HepG2 (cell line): ENCODE results near the gene NT5C. TPM values are rescaled to one million over a fixed set of nuclear protein-coding genes. Genes with fewer than 3 reads are reported as not detected.

Experiments
- ARID4A ChIP-seq: sonication (generic); formaldehyde crosslinking; IDR thresholded peaks from 2 replicates; pipeline ENCODE4 v1.5.0; 2020; ENCODE audit warnings: mild to moderate bottlenecking, missing genetic modification reagents, borderline replicate concordance
- ATF7-NPFF ChIP-seq: sonication (generic); formaldehyde crosslinking; IDR thresholded peaks from 2 replicates; pipeline ENCODE4 v1.8.1; 2023; ENCODE audit warnings: mild to moderate bottlenecking, low read depth, missing genetic modification reagents, moderate library complexity
- FOXO1 ChIP-seq: sonication (generic); formaldehyde crosslinking; IDR thresholded peaks from 2 replicates; pipeline ENCODE4 v1.4.0; 2020; ENCODE audit warnings: missing genetic modification reagents
- KMT2B ChIP-seq: IDR thresholded peaks from 2 replicates; pipeline ENCODE4 v1.6.1; 2016; ENCODE audit warnings: missing genetic modification reagents, missing compliant biosample characterization
- MZF1 ChIP-seq: sonication (generic); formaldehyde crosslinking; IDR thresholded peaks from 2 replicates; pipeline ENCODE4 v1.8.1; 2023; ENCODE audit warnings: mild to moderate bottlenecking, missing genetic modification reagents, borderline replicate concordance
- STAG1 ChIP-seq: sonication (generic); formaldehyde crosslinking; IDR thresholded peaks from 2 replicates; pipeline ENCODE4 v1.4.0; 2020; ENCODE audit warnings: missing genetic modification reagents
- TMF1 ChIP-seq: sonication (generic); formaldehyde crosslinking; IDR thresholded peaks from 2 replicates; pipeline ENCODE4 v1.8.1; 2022; ENCODE audit warnings: low read depth, missing genetic modification reagents
- ZBTB26 ChIP-seq: IDR thresholded peaks from 2 replicates; pipeline ENCODE4 v1.6.1; 2016; ENCODE audit warnings: missing compliant biosample characterization, missing genetic modification reagents, borderline replicate concordance
- ZNF138 ChIP-seq: sonication (generic); formaldehyde crosslinking; IDR thresholded peaks from 2 replicates; pipeline ENCODE4 v1.5.0; 2020; ENCODE audit warnings: mild to moderate bottlenecking, low read depth, missing genetic modification reagents
- ZNF33A ChIP-seq: sonication (generic); formaldehyde crosslinking; IDR thresholded peaks from 2 replicates; pipeline ENCODE4 v1.5.1; 2020; ENCODE audit warnings: missing genetic modification reagents, mild to moderate bottlenecking, moderate library complexity, borderline replicate concordance
- ZNF784 ChIP-seq: sonication (generic); formaldehyde crosslinking; IDR thresholded peaks from 2 replicates; pipeline ENCODE4 v1.5.1; 2020; ENCODE audit warnings: missing genetic modification reagents, mild to moderate bottlenecking, borderline replicate concordance
- ZNF788 ChIP-seq: sonication (generic); formaldehyde crosslinking; IDR thresholded peaks from 2 replicates; pipeline ENCODE4 v1.5.0; 2020; ENCODE audit warnings: mild to moderate bottlenecking, missing genetic modification reagents, borderline replicate concordance
- polyA plus RNA-seq, 8 experiments: library from polyadenylated mRNA; depleted of rRNA in 3 of 8; stranded (reverse) in 7 of 8; unstranded in 1 of 8; fragments of >200 nt; fragmentation: Illumina TruSeq in 4 of 8; extraction: Trizol in 4 of 8; gene quantifications; 2 replicates each; pipeline versions ENCODE4 v1.2.1 to v1.2.3, GENCODE V29; 2011 to 2016; ENCODE audit warnings: low read depth in 4 of 8, missing spikeins in 1 of 8, mixed read lengths in 1 of 8; ENCODE audit not compliant: insufficient read depth in 1 of 8
- total RNA-seq, 5 experiments: library from RNA; depleted of rRNA; stranded (reverse); fragments of >200 nt; fragmentation: Illumina TruSeq; extraction: Trizol; gene quantifications; 2 replicates each; pipeline ENCODE4 v1.2.3, GENCODE V29; 2016; ENCODE audit warnings: low read depth in 1 of 5
- TF ChIP-seq, protein P1 (sequence below): sonication (generic); formaldehyde crosslinking; conservative IDR thresholded peaks from 2 replicates; pipeline ENCODE4 v1.4.0; 2020; ENCODE audit warnings: mild to moderate bottlenecking, missing genetic modification reagents, moderate library complexity
- TF ChIP-seq, protein P2 (sequence below): fragments of 450-650 bp; IDR thresholded peaks from 2 replicates; pipeline ENCODE4 v1.6.1; 2016

The NT5C gene
- total and polyA plus RNA-seq, 2 of the 13 experiments (the other 11 are each of a cell fraction or from before 2014, with no cell fraction given) = 42.8 to 48.6 TPM

DNA sequence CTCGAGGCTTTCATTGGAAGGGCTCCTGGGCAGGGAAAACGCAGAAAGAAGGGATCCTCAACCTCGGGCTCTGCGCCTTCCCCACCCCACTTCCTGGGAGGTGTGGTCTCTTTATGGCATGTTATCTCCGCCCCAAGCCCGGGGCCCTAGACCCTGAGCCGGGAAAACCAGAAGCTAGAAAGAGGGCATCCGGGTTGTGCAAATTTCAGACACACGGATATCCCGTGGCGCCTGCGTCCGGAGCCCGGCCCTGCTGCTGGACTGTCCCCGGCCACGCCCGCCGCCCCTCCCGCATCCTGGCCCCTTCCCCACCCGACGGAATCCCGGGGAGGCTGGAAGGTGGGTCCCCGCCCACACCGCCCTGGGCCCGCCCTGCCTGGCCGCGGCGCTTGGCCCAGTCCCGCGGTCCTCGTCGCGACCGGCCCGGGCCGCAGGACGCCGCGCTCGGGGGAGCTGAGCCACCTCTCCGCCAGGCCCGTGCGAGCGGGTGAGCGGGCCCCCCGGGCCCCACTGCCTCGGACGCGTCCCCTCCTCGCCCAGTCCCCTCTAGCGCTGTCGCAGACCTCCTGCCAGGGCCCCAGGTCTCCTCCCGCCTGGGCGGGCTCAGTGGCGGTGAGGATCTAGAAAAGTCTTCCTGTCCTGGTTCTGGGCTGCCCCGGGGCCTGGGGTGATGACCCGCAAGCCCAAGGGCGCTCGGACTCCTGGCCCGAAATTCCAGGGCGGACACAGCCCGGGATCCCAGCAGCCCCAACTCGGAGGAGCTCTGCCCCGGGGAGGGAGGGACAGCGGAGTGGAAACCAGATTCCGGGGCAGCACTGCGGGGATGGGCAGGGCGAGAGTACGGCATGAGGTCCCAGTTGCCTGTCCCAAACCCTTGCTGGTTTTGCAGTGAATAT lies 43.7 kb downstream of the NT5C start, which contains the start of gene SLC16A5 (continued):
- TF ChIP-seq, protein P1, sequence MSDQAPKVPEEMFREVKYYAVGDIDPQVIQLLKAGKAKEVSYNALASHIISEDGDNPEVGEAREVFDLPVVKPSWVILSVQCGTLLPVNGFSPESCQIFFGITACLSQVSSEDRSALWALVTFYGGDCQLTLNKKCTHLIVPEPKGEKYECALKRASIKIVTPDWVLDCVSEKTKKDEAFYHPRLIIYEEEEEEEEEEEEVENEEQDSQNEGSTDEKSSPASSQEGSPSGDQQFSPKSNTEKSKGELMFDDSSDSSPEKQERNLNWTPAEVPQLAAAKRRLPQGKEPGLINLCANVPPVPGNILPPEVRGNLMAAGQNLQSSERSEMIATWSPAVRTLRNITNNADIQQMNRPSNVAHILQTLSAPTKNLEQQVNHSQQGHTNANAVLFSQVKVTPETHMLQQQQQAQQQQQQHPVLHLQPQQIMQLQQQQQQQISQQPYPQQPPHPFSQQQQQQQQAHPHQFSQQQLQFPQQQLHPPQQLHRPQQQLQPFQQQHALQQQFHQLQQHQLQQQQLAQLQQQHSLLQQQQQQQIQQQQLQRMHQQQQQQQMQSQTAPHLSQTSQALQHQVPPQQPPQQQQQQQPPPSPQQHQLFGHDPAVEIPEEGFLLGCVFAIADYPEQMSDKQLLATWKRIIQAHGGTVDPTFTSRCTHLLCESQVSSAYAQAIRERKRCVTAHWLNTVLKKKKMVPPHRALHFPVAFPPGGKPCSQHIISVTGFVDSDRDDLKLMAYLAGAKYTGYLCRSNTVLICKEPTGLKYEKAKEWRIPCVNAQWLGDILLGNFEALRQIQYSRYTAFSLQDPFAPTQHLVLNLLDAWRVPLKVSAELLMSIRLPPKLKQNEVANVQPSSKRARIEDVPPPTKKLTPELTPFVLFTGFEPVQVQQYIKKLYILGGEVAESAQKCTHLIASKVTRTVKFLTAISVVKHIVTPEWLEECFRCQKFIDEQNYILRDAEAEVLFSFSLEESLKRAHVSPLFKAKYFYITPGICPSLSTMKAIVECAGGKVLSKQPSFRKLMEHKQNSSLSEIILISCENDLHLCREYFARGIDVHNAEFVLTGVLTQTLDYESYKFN (CRISPR knock-in tag) = peak; percentile 55; the same call in 1 of the 2 replicates
- TF ChIP-seq ATF7-NPFF (CRISPR knock-in tag) (no peak; the same call in 1 of the 2 replicates), ZBTB26 (CRISPR knock-in tag) (no peak), ZNF788 (CRISPR knock-in tag) (no peak), ZNF33A (CRISPR knock-in tag) (no peak), MZF1 (CRISPR knock-in tag) (no peak; the same call in 1 of the 2 replicates), FOXO1 (no peak), ARID4A (CRISPR knock-in tag) (no peak; the same call in 1 of the 2 replicates), STAG1 (CRISPR knock-in tag) (no peak), KMT2B (CRISPR knock-in tag) (peak; percentile 25; the same call in 1 of the 2 replicates), TMF1 (peak; percentile 65; the same call in 1 of the 2 replicates), ZNF138 (CRISPR knock-in tag) (no peak), ZNF784 (CRISPR knock-in tag) (no peak)
- TF ChIP-seq, protein P2, sequence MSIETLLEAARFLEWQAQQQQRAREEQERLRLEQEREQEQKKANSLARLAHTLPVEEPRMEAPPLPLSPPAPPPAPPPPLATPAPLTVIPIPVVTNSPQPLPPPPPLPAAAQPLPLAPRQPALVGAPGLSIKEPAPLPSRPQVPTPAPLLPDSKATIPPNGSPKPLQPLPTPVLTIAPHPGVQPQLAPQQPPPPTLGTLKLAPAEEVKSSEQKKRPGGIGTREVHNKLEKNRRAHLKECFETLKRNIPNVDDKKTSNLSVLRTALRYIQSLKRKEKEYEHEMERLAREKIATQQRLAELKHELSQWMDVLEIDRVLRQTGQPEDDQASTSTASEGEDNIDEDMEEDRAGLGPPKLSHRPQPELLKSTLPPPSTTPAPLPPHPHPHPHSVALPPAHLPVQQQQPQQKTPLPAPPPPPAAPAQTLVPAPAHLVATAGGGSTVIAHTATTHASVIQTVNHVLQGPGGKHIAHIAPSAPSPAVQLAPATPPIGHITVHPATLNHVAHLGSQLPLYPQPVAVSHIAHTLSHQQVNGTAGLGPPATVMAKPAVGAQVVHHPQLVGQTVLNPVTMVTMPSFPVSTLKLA = no peak
